Stimulated activated CD8-positive, alpha-beta memory T cell treated with anti-CD3 and anti-CD28 coated beads, Interleukin-4, amount 100 ng/mL, for 24 hours (primary cell): ENCODE measurements around the gene E4F1.

ENCODE experiments used
- DNase-seq: peaks from one replicate; pipeline ENCODE4 v3.0.0-alpha.2; 2020; ENCODE audit warnings: low read depth

E4F1 gene

GRCh38 chr16:2206780-2207433, 16.5 kb upstream of the E4F1 start:
- DNase-seq = no peak

- DNase-seq = no peak
Observed at GRCh38 chr16:2207872-2208271, 15.5 kb upstream of the E4F1 start.

DNA sequence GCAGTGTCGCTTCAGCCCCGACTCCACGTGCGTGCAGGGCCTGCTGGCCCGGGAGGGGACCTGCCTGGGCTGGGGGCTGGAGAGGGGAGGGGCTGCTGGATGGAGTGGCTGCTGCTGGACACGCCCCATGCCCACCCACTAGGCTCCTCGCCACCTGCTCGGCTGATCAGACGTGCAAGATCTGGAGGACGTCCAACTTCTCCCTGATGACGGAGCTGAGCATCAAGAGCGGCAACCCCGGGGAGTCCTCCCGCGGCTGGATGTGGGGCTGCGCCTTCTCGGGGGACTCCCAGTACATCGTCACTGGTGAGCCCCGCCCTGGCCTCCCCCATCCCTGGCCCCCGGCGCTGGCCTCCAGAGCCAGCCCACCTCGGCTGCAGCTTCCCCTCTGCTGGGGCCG, 15.1 kb upstream of the E4F1 start:
- DNase-seq = no peak

DNA sequence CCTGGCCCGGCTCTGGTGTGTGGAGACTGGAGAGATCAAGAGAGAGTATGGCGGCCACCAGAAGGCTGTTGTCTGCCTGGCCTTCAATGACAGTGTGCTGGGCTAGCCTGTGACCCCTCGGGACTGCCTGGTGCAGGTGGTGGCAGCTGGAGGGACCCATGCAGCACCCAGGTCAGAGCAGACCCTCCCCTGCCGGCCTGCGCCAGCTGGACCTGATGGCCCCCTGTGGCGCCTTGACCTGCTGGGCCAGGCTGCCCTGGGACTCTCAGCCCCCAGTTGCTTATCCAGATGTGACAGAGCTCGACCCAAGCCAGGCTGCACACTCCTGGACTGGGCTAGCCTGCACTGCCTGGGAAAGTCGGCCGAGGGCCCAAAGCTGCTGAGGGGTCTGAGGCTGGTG, 14.6 kb upstream of the E4F1 start:
- DNase-seq = no peak

- no peak for DNase-seq
Observed at GRCh38 chr16:2209258-2210008, 14.0 kb upstream of the E4F1 start.

DNA sequence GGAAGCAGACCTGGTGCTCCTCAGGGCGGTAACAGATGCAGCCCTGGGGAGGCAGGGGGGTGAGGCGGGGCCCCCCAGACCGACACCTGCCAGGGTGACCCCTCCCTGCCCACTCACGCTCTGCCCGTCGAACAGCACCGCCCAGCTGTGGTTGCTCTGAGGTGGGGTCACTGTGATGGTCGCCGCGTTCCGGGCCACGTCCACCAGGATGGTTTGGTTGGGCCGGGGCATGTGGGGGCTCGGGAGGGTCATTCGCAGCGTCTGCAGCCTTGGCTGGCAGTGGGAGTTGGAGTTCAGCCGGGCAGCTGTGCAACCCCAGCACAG, 13.4 kb upstream of the E4F1 start:
- DNase-seq = no peak

DNA sequence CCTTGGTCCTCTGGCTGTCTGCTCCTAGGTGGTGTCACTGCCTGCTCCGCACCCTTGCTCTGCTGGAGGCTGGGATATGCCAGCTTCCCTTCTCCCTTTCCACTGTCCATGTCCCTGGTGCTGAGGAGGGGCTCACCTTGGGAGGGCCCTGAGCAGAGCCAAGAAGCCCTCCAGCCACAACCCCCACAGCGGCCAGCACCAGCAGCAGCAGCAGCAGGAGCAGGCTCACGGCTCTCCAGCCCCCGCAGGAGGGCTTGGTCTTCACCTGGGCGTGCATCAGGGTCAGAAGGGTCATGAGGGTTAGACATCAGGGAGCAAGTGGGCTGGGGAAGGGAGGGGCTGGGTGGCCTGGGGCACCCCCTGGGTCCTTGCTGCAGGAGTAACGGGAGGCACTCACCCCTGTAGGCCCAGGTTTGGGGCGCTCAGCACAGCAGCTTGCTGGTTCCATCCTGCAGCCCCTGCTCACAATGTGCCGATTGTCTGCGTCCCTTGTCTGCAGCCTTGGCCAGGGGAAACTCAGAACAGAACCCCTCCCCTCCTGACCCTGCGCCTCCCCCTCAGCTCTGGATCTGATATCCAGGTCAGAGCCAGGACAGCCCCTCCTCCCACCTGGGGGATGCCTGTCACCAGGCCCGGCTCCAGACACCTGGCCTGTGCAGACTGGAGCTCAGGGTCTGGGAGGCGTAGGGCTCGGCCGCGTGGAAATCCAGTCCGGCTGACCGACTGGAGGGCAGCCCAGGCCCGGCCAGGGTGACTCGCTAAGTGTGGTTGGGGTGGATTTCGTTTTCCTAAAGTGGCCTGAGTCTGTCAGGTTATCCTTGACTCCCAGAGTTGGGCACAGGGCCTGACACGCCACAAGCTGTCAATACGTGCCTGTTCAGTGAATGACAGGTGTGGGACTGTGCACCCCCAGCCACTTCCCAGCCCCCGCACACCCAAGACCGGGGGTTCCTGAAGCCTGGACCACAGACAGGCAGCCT, 12.7 kb upstream of the E4F1 start, which contains the start of gene BRICD5:
Gene BRICD5, minus strand, starts transcription at position 478 of the 980 bp plus-strand sequence. Its CDS starts 30 bp downstream, at position 448.
- no peak for DNase-seq

DNA sequence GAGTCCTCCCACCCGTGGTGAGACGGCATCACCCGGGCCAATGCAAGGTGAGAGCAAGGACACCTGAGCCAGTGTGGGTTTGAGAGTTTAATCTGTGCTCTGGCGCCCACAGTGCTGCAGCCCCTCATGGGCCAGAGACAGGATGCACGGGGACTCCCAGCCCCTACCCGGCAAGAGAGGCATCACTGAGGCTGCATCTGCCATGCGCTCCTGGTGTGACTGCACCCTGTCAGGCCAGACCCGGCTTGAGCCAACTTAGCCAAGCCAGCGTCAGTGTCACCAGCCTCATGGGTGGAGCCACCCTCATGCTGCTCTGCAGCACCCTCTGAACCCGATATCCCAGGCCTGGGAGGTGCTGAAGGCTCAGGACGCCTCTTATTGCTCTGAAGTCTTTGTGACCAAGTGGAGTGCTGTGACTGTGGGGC, 11.5 kb upstream of the E4F1 start:
- no peak for DNase-seq

DNA sequence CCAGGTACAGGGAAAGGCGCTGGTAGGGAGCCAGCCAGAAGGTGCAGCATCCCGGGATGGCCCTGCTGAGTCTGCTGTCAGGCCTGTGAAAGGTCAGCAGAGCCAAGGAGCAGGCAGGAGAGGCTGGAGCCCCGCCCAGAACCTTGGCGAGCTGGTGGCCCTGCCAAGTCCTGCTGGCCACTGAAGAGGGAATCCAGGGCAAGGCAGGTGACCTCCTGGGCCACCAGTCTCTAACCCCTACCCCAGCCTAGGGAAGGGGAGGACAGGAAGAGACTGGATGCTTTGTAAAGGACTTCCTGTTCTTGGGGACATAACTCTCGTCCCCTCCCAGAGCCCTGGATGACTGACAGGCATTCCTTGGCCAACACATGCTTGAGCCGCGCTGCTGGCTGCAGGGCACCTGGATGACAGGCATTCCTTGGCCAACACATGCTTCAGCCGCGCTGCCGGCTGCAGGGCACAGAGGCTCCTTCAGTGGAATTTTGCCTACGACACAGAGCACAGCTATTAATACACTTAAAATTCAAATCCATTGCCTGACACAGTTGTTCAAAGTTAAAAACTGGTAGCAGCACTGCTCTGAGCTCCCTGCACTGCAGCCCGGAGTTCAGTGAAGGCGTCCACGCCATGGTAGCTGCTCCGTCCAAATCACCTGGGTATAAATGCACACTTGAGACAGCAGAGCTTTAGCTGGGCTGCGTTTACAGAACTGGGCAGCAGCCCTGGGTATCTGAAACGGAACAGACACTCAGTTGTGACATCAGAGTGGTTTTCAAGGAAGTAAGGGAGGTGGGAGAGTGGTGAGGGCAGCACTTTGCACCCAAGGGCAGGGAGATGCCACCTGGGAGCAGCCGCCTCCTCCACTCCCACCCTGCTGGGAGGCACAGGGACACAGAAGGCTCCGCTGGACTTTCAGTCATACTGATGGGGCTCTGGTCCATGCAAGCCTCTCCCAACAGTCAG, 10.7 kb upstream of the E4F1 start:
- no peak for DNase-seq

GRCh38 chr16:2213817-2214718, 9.3 kb upstream of the E4F1 start:
- no peak for DNase-seq

DNA sequence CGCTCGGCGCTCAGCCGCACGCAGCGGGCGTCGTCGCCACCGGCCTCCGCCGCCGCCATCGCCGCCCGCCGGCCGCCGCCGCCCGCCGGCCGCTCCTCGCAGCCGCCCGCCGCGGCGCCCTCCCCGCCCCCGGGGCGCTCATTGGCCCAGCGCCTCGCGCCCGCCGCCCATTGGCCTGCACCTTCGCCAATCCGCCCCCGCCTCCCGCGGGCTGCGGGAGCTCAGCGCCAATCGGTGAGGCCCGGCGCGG, 8.7 kb upstream of the E4F1 start, which contains the start of gene PGP:
Gene PGP, minus strand, starts transcription at position 122 of the 250 bp plus-strand sequence. Its CDS starts 63 bp downstream, at position 59.
- no peak for DNase-seq

DNA sequence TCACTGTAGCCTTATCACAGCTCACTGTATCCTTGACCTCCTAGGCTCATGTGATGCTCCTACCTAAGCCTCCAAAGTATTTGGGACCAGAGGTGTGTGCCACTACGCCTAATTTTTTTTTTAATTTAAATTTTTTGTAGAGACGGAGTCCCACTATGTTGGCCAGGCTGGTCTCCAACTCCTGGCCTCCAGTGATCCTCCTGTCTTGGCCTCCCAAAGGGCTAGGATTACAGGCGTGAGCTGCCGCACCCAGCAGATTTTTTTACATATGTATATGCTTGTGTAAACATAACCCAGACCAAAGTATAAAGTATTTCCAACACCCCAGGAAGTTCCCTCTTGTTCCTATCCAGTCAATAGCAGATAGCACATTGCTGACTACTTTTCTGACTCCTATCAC, 7.1 kb upstream of the E4F1 start:
- no peak for DNase-seq

GRCh38 chr16:2223942-2224486, 623 bp downstream of the E4F1 start:
- no peak for DNase-seq

GRCh38 chr16:2226245-2226793, 2.9 kb downstream of the E4F1 start:
- no peak for DNase-seq

- no peak for DNase-seq
Observed at GRCh38 chr16:2226918-2227317, 3.5 kb downstream of the E4F1 start.

GRCh38 chr16:2228161-2228824, 4.9 kb downstream of the E4F1 start:
- no peak for DNase-seq

DNA sequence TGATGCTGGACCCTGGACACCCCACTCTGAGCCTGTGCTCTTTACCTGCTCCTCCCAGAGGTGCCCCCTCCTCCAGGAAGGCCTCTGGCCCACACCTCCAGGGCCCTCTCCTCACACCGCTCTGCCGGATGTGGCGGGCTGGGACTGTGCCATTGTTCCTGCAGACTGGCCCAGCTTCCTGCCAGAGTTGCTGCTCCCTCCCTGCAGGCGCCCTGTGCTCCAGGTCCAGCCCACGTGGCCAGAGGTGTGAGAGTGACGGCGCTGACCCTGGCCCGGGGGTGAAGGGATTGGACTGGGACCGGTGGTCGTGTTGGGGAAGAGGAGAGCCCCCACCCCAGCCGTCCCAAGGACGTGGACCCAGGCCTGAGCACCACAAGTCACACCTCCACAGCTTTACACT, 5.7 kb downstream of the E4F1 start:
- no peak for DNase-seq

DNA sequence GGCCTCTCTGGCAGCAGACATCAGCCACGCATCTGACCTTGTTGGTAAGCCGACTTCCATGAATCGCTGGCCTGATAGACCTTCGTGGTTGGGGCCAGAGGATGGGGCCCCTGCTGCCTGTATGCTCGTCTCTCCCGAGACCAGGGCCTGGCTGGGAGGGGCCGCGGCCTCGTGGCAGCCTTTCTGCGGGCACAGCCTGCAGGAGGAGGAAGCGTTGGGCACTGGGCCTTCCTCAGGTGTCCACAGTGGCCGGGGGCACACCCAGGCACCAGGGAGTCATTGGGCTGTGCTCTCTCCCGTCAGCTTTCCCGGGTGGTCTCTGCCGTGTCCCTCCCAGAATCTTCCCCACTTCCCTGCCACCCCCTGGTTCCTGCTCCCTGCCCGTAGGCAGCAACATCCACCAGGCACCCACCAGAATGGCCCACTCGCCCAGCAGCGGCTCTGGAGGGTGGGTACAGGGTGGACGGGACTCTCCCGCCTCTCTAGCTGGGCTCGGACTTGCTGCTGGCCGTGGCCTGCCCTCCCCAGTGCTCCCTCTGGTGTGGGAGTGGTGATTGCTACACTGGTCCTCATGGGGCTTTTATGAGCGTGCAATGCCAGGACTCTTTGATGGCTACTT, 6.3 kb downstream of the E4F1 start:
- no peak for DNase-seq

GRCh38 chr16:2230376-2230775, 7.0 kb downstream of the E4F1 start:
- no peak for DNase-seq
